NT2/D1 (cell line): ENCODE data around the gene HP1BP3.

Experiments
- YY1 ChIP-seq: IDR thresholded peaks from 2 replicates; pipeline ENCODE4 v1.6.1; 2011; ENCODE audit not compliant: insufficient read length, insufficient read depth
- ZNF274 ChIP-seq: IDR thresholded peaks from 2 replicates; pipeline ENCODE4 v1.6.1; 2011; ENCODE audit warnings: mild to moderate bottlenecking, low read depth, low read length

GRCh38 chr1:20792196-20792595 is 5.1 kb upstream of the HP1BP3 start:
- TF ChIP-seq ZNF274: no peak
- TF ChIP-seq YY1: no peak
